ENCODE results near the gene RGS7BP. TPM values are rescaled to one million over a fixed set of nuclear protein-coding genes. Genes with fewer than 3 reads are reported as not detected.

RGS7BP gene
- total and polyA plus RNA-seq, 10 of the 15 experiments (the other 5 are each of a cell fraction or from before 2014, with no cell fraction given), result not detected

DNA sequence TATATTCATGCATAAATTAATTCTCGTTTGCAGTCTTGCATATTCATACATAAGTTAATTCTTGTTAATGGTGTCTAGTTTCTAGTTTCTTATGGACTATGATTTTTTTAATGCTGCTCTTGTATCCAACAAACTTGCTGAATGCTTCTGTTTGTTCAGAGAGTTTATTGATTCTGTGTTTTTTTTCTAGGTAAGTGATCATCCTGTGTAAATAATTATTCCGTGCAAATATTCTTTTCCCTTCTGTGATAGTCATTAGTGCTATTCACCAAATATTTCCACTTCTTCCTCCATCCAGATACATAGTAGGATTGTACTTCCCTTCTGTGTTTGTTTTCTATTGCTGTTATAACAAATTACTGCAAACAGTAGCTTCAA, 148.7 kb downstream of the RGS7BP start (continued):
- TF ChIP-seq, protein P1, sequence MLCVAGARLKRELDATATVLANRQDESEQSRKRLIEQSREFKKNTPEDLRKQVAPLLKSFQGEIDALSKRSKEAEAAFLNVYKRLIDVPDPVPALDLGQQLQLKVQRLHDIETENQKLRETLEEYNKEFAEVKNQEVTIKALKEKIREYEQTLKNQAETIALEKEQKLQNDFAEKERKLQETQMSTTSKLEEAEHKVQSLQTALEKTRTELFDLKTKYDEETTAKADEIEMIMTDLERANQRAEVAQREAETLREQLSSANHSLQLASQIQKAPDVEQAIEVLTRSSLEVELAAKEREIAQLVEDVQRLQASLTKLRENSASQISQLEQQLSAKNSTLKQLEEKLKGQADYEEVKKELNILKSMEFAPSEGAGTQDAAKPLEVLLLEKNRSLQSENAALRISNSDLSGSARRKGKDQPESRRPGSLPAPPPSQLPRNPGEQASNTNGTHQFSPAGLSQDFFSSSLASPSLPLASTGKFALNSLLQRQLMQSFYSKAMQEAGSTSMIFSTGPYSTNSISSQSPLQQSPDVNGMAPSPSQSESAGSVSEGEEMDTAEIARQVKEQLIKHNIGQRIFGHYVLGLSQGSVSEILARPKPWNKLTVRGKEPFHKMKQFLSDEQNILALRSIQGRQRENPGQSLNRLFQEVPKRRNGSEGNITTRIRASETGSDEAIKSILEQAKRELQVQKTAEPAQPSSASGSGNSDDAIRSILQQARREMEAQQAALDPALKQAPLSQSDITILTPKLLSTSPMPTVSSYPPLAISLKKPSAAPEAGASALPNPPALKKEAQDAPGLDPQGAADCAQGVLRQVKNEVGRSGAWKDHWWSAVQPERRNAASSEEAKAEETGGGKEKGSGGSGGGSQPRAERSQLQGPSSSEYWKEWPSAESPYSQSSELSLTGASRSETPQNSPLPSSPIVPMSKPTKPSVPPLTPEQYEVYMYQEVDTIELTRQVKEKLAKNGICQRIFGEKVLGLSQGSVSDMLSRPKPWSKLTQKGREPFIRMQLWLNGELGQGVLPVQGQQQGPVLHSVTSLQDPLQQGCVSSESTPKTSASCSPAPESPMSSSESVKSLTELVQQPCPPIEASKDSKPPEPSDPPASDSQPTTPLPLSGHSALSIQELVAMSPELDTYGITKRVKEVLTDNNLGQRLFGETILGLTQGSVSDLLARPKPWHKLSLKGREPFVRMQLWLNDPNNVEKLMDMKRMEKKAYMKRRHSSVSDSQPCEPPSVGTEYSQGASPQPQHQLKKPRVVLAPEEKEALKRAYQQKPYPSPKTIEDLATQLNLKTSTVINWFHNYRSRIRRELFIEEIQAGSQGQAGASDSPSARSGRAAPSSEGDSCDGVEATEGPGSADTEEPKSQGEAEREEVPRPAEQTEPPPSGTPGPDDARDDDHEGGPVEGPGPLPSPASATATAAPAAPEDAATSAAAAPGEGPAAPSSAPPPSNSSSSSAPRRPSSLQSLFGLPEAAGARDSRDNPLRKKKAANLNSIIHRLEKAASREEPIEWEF (IDR thresholded peaks at IDR 0.05; ENCODE audit: insufficient replicate concordance, low read depth, low read length), result no peak
- no peak for TF ChIP-seq BMI1 (IDR thresholded peaks at IDR 0.05; ENCODE audit: borderline replicate concordance)
- no peak for TF ChIP-seq NR2F1 (conservative IDR thresholded peaks at IDR 0.05)
- TF ChIP-seq, protein P2, sequence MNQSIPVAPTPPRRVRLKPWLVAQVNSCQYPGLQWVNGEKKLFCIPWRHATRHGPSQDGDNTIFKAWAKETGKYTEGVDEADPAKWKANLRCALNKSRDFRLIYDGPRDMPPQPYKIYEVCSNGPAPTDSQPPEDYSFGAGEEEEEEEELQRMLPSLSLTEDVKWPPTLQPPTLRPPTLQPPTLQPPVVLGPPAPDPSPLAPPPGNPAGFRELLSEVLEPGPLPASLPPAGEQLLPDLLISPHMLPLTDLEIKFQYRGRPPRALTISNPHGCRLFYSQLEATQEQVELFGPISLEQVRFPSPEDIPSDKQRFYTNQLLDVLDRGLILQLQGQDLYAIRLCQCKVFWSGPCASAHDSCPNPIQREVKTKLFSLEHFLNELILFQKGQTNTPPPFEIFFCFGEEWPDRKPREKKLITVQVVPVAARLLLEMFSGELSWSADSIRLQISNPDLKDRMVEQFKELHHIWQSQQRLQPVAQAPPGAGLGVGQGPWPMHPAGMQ (IDR thresholded peaks at IDR 0.05; ENCODE audit: borderline replicate concordance), result no peak
- TF ChIP-seq BACH1 (IDR thresholded peaks at IDR 0.05; ENCODE audit: borderline replicate concordance), result no peak
- no peak for TF ChIP-seq GABPA (IDR thresholded peaks at IDR 0.05; ENCODE audit: low read depth)
- TF ChIP-seq, protein P3, sequence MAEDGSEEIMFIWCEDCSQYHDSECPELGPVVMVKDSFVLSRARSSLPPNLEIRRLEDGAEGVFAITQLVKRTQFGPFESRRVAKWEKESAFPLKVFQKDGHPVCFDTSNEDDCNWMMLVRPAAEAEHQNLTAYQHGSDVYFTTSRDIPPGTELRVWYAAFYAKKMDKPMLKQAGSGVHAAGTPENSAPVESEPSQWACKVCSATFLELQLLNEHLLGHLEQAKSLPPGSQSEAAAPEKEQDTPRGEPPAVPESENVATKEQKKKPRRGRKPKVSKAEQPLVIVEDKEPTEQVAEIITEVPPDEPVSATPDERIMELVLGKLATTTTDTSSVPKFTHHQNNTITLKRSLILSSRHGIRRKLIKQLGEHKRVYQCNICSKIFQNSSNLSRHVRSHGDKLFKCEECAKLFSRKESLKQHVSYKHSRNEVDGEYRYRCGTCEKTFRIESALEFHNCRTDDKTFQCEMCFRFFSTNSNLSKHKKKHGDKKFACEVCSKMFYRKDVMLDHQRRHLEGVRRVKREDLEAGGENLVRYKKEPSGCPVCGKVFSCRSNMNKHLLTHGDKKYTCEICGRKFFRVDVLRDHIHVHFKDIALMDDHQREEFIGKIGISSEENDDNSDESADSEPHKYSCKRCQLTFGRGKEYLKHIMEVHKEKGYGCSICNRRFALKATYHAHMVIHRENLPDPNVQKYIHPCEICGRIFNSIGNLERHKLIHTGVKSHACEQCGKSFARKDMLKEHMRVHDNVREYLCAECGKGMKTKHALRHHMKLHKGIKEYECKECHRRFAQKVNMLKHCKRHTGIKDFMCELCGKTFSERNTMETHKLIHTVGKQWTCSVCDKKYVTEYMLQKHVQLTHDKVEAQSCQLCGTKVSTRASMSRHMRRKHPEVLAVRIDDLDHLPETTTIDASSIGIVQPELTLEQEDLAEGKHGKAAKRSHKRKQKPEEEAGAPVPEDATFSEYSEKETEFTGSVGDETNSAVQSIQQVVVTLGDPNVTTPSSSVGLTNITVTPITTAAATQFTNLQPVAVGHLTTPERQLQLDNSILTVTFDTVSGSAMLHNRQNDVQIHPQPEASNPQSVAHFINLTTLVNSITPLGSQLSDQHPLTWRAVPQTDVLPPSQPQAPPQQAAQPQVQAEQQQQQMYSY (CRISPR knock-in tag; IDR thresholded peaks at IDR 0.05), result no peak
- no peak for TF ChIP-seq POLR2A (IDR thresholded peaks at IDR 0.05; ENCODE audit: low read depth, low read length)
- no peak for TF ChIP-seq DPF2 (IDR thresholded peaks at IDR 0.05)
